GM19452 (cell line): ENCODE measurements around the gene ENOPH1.
A peak's percentile ranks its signal among the peaks of the same experiment; 100 is the strongest.
"Not testable (repeated sequence)": the region's sequence is repeated elsewhere in the genome, so short reads cannot be mapped to it uniquely, and the experiment has no call there.

ENCODE experiments used
- ATAC-seq: cut with Tn5 transposase; IDR thresholded peaks from one replicate; pipeline ENCODE4 v1.9.1; 2021; ENCODE audit not compliant: unreplicated experiment

The ENOPH1 gene

GRCh38 chr4:82430193-82430963, at the start of gene ENOPH1, which contains the start of gene HNRNPDL:
Gene ENOPH1 (plus strand): TSS chr4:82430590. CDS start chr4:82430830, 240 bp downstream.
Gene HNRNPDL (minus strand): TSS chr4:82430462. CDS start chr4:82429690, 772 bp downstream.
- peak; percentile 65 for ATAC-seq

GRCh38 chr4:82380831-82381230, 49.6 kb upstream of the ENOPH1 start:
- ATAC-seq, result no peak

GRCh38 chr4:82381235-82381634, 49.2 kb upstream of the ENOPH1 start:
- no peak for ATAC-seq

- ATAC-seq, result no peak
Observed at GRCh38 chr4:82381661-82382296, 48.6 kb upstream of the ENOPH1 start.

GRCh38 chr4:82382751-82383150, 47.6 kb upstream of the ENOPH1 start:
- ATAC-seq, result no peak

GRCh38 chr4:82386312-82386711, 44.1 kb upstream of the ENOPH1 start:
- not testable (repeated sequence) for ATAC-seq

GRCh38 chr4:82388405-82388804, 42.0 kb upstream of the ENOPH1 start:
- no peak for ATAC-seq

- not testable (repeated sequence) for ATAC-seq
Observed at GRCh38 chr4:82390061-82390460, 40.3 kb upstream of the ENOPH1 start.

- ATAC-seq, result no peak
Observed at GRCh38 chr4:82394896-82395295, 35.5 kb upstream of the ENOPH1 start.

GRCh38 chr4:82397527-82397926, 32.9 kb upstream of the ENOPH1 start:
- ATAC-seq, result no peak

GRCh38 chr4:82398263-82398662, 32.1 kb upstream of the ENOPH1 start:
- ATAC-seq, result no peak

GRCh38 chr4:82401600-82401999, 28.8 kb upstream of the ENOPH1 start:
- ATAC-seq, result no peak

GRCh38 chr4:82402196-82402775, 28.1 kb upstream of the ENOPH1 start:
- ATAC-seq, result no peak

GRCh38 chr4:82403725-82404124, 26.7 kb upstream of the ENOPH1 start:
- no peak for ATAC-seq

- not testable (repeated sequence) for ATAC-seq
Observed at GRCh38 chr4:82415061-82415460, 15.3 kb upstream of the ENOPH1 start.

GRCh38 chr4:82415922-82416365, 14.4 kb upstream of the ENOPH1 start:
- ATAC-seq, result no peak

GRCh38 chr4:82419451-82419850, 10.9 kb upstream of the ENOPH1 start:
- ATAC-seq, result no peak

GRCh38 chr4:82421796-82422560, 8.4 kb upstream of the ENOPH1 start:
- no peak for ATAC-seq

- no peak for ATAC-seq
Observed at GRCh38 chr4:82422616-82423015, 7.8 kb upstream of the ENOPH1 start.

GRCh38 chr4:82423245-82424054, 6.9 kb upstream of the ENOPH1 start:
- ATAC-seq, result no peak
